Gastrocnemius medialis (tissue), 4 donors: ENCODE data around the gene POLE.

ENCODE experiments used
- CTCF ChIP-seq, 5 experiments: fragments of 450-650 bp in 3 of 5; fragments of 200-600 bp in 2 of 5; sonication (generic) in 2 of 5; IDR thresholded peaks in 4 of 5; conservative IDR thresholded peaks in 1 of 5; 1 replicate in 4 of 5; 2 replicates in 1 of 5; pipeline ENCODE4 v1.5.1; 2016 to 2019; ENCODE audit warnings: antibody characterized with exemption in 5 of 5, mild to moderate bottlenecking in 3 of 5, moderate library complexity in 3 of 5
- POLR2A ChIP-seq, 2 donors: fragments of 450-650 bp; IDR thresholded peaks; one replicate each; pipeline ENCODE4 v1.6.1; 2017; ENCODE audit warnings: antibody characterized with exemption in 2 of 2, mild to moderate bottlenecking in 2 of 2, moderate library complexity in 2 of 2

GRCh38 chr12:132673288-132674179 is 13.6 kb downstream of the POLE start:
- no peak for TF ChIP-seq CTCF (IDR thresholded peaks at IDR 0.05 in 4 of 5, conservative IDR thresholded peaks at IDR 0.05 in 1 of 5)
- TF ChIP-seq POLR2A (IDR thresholded peaks at IDR 0.05), result no peak
